Epithelial cell of esophagus (primary cell): ENCODE results near the gene HK1.

Source experiments
- DNase-seq: peaks from one replicate; pipeline ENCODE4 v3.0.0; 2010; ENCODE audit warnings: low read depth
- H3K4me3 ChIP-seq: 2 replicates; pipeline ENCODE4 v1.5.1; 2011; ENCODE audit warnings: mild to moderate bottlenecking, low read length, control low read depth
- TF ChIP-seq, protein P1 (sequence below): IDR thresholded peaks from 2 replicates; pipeline ENCODE4 v1.5.1; 2011; ENCODE audit warnings: low read depth, mild to moderate bottlenecking, low read length, control low read depth, inconsistent platforms; ENCODE audit not compliant: insufficient read depth; ENCODE audit errors: missing control alignments

Gene HK1

DNA sequence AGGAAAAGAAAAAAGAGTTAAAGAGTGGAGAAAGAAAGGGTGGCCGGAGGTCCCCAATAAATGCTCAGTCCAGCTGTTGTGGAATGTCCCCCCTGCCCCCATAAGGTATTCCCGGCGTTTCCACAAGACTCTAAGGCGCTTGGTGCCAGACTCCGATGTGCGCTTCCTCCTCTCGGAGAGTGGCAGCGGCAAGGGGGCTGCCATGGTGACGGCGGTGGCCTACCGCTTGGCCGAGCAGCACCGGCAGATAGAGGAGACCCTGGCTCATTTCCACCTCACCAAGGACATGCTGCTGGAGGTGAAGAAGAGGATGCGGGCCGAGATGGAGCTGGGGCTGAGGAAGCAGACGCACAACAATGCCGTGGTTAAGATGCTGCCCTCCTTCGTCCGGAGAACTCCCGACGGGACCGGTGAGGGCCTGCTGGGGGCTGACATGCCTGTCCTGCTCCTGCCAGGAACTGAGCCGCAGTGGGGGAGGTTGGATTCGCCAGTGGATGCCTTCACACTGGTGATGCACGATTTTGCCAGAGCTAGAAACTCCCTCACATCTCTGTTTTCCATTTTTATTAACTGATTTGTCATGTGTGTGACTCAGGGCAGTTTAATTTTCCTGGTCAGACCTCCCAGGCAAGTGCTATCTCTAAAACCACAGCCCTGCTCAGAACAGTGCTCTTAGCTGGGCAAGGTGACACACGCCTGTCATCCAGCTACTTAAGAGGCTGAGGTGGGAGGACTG lies 104.3 kb downstream of the HK1 start:
- TF ChIP-seq, protein P1, sequence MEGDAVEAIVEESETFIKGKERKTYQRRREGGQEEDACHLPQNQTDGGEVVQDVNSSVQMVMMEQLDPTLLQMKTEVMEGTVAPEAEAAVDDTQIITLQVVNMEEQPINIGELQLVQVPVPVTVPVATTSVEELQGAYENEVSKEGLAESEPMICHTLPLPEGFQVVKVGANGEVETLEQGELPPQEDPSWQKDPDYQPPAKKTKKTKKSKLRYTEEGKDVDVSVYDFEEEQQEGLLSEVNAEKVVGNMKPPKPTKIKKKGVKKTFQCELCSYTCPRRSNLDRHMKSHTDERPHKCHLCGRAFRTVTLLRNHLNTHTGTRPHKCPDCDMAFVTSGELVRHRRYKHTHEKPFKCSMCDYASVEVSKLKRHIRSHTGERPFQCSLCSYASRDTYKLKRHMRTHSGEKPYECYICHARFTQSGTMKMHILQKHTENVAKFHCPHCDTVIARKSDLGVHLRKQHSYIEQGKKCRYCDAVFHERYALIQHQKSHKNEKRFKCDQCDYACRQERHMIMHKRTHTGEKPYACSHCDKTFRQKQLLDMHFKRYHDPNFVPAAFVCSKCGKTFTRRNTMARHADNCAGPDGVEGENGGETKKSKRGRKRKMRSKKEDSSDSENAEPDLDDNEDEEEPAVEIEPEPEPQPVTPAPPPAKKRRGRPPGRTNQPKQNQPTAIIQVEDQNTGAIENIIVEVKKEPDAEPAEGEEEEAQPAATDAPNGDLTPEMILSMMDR: no peak
- DNase-seq: peak; percentile 89
- H3K4me3 ChIP-seq: no peak overlapping the region

DNA sequence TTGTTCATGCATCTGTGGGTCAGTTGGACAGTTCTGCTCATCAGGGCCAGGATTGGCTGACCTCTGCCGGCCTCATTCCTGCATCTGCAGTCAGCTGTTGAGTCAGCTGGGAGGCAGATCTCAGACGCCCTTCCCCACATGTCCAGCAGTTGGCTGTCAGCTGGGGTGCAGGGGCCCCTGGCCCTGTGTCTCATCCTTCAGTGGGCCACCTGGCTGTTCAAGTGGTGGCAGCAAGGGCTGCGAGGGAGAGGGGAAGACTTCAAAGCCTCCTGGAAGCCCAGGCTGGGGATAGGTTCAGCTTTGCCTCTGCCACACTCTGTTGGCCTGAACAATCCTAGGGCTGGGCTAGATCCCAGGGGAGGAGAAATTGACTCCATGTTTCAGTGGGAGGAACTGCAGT lies 105.3 kb downstream of the HK1 start:
- DNase-seq: no peak
- TF ChIP-seq, protein P1: no peak
- H3K4me3 ChIP-seq: no peak overlapping the region

DNA sequence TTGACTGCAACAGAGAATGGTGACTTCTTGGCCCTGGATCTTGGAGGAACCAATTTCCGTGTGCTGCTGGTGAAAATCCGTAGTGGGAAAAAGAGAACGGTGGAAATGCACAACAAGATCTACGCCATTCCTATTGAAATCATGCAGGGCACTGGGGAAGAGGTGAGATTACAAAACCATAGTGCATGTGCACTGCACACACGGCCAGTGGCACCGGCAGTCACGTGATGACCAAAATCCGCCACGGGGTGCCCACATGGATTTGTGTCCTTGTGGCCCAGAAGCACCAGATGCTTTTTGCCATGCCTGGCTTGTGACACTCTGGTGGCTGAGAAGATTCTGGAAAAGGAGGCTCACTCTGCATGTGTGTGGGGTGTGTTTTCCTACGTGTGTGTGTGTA lies 106.0 kb downstream of the HK1 start:
- TF ChIP-seq, protein P1: no peak
- no peak overlapping the region for H3K4me3 ChIP-seq
- DNase-seq: no peak

DNA sequence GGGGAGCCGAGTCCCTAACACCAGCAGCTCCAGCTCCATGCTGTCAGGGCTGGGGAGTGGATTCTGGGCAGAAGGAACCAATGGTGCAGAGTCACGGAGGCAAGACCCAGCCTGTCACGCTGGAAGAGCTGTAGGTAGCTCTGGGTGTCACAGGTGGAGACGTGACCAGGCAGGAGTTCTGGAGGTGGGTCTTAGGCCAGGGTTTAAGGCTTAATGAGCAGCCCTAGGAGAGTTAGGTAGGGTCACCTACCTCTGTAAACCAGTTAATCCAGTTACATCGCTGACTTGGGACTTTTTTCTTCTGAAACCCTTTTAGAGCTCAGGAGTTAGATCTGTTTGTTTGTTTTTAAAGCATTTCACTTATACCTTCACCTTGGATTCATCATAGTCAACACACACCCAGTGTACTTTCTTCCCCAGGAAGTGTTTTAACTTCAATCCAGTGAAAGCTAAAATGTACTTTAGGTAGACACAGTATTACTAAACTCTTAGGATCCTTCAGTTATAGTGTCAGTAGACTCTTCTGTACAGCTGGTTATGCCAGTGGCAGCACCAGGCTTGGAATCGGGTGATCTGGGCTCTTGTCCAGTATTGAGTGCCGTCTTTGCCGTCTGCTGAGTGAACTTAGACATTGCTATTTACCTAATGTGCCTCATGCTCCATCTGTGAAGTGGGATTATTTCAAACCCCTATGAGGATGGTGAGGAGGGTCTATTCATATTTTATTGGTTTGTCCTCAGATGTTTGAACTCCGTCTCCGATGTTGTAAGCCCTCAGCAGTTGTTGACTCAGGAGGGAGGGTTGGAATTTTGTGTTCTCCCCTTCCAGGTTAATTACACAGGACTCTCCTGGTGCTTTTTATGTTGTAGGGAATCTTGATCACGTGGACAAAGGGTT lies 107.4 kb downstream of the HK1 start:
- TF ChIP-seq, protein P1: no peak
- no peak overlapping the region for H3K4me3 ChIP-seq
- peak; percentile 97 for DNase-seq

DNA sequence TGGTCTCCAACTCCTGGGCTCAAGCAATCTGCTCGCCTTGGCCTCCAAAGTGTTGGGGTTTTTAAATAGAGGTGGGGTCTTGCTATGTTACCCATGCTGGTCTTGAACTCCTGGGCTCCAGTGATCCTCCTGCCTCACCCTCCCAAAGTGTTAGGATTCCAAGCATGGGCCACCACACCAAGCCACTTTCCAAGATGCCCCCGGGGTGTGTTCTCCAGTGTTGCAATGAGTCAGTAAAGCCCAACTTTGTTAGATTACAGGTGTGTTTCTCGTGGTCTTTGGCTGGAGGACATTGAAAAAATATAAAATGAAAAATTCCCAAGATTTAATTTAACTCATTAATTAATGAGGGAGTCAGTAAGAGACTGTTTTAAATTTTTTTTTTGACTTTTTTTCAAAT lies 109.2 kb downstream of the HK1 start:
- TF ChIP-seq, protein P1: no peak
- DNase-seq: peak; percentile 36

DNA sequence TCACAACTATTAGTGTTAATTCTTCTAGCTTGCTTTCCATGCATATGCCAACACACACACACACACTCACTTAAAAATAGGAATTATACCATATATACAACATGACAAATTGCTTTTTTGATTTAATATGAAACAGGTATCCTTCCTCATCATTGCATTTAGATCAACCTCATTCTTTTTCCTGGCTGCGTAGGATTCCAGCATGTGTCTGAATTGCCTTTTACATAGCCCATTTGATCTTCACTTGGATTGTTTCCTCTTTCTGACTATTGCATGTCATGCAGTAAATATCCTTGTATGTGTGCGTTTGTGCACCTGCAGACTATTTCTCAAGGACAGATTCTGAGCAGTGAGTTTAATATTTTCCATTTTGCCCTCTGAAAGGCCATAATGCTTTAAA lies 110.2 kb downstream of the HK1 start:
- H3K4me3 ChIP-seq: no peak overlapping the region
- no peak for DNase-seq
- TF ChIP-seq, protein P1: no peak

More for the DNA sequence above, 109.2 kb downstream of the HK1 start:
- no peak overlapping the region for H3K4me3 ChIP-seq
